Aortic smooth muscle cell (primary cell): ENCODE results near the gene RALGPS2. TPM values are rescaled to one million over a fixed set of nuclear protein-coding genes. Genes with fewer than 3 reads are reported as not detected.

Experiments used
- total RNA-seq: library from RNA; depleted of rRNA; stranded (reverse); fragments of >200 nt; gene quantifications from 2 replicates; pipeline ENCODE4 v1.2.3, GENCODE V29; 2014

Gene RALGPS2, protein sequence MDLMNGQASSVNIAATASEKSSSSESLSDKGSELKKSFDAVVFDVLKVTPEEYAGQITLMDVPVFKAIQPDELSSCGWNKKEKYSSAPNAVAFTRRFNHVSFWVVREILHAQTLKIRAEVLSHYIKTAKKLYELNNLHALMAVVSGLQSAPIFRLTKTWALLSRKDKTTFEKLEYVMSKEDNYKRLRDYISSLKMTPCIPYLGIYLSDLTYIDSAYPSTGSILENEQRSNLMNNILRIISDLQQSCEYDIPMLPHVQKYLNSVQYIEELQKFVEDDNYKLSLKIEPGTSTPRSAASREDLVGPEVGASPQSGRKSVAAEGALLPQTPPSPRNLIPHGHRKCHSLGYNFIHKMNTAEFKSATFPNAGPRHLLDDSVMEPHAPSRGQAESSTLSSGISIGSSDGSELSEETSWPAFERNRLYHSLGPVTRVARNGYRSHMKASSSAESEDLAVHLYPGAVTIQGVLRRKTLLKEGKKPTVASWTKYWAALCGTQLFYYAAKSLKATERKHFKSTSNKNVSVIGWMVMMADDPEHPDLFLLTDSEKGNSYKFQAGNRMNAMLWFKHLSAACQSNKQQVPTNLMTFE
- 5.8 and 9.6 TPM in 2 replicates for total RNA-seq

DNA sequence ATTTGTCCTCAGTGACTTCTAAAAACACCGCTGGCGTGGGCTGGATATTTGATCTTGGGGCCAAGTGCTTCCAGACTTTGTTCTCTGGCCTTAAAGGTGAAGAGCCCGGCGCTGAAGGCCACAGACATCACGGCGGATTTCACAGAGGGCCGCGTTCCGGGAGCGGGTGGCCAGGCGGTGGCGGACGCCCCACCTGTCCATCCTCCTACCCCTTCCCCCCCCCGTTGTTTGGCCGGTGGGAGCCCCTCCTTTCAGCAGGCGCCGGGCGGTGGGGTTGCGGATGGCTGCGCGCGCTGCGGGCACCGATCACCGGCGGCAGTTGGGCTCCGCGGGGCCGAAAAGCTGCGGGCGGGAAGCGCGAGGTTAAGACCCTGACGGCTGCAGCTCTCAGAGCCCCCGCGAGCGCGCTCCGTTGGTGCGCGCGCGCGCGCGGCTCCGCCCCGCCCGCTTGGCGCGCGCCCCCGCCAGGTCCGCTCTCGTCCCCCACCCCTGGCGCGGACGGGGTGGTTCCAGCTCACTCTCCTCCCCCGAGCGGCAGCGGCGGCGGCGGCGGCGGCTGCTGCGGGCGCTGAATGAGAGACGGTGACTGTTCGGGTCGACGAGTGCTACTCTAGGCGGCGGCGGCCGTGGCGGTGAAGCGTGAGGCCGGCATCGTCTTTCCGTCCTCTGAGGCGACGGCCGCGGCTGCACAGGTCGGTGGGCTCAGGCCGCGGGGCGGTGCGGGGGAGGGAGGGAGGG is at the start of gene RALGPS2:
Gene RALGPS2 (plus strand): TSS at position 517 of the 738 bp plus-strand sequence. CDS start 51,521 bp downstream, outside the sequence.

DNA sequence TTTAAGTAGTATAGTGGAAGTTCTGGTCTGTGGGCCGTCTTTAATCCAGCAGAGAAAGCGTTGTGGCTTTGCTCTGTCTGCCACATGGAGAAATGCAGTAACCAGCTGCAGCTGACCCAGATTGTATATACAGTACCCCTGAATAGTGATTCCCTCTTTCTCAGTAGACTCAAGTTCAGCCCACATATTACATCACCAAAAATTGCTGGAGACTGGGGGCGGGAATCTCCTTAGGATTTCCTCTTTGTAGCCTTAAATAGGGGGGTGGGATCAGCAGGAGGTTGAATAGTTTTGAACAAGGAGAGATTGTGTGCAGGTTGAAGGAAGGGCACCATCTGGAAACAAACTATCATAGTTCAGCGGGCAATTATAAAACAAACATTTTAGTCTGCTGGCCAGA is 145.9 kb downstream of the RALGPS2 start, which contains the start of gene ANGPTL1:
Gene ANGPTL1 (minus strand): TSS at position 134 of the 400 bp plus-strand sequence. CDS start 5,301 bp downstream, outside the sequence.

Other genes with a start within 250 kb of the RALGPS2 start
- not detected in 2 replicates for gene CLEC20A, start 228.3 kb upstream of the RALGPS2 start, total RNA-seq
- not detected in 2 replicates for gene TEX35, start 212.1 kb upstream of the RALGPS2 start, total RNA-seq
- 14.1 and 16.4 TPM in 2 replicates for gene ANGPTL1, start 145.8 kb downstream of the RALGPS2 start, total RNA-seq